Measurements from ENCODE around the gene SLIT3.

- TF ChIP-seq CTCF (IDR thresholded peaks at IDR 0.05; ENCODE audit: insufficient read depth, low read length) = no peak
- no peak for TF ChIP-seq POLR2AphosphoS5 (IDR thresholded peaks at IDR 0.05; ENCODE audit: low read depth)
- TF ChIP-seq REST (IDR thresholded peaks at IDR 0.05; ENCODE audit: insufficient replicate concordance, low read depth) = no peak
- TF ChIP-seq GABPA (IDR thresholded peaks at IDR 0.05; ENCODE audit: low read depth) = no peak
- TF ChIP-seq SPI1 (IDR thresholded peaks at IDR 0.05; ENCODE audit: borderline replicate concordance, low read depth) = no peak
Measured at GRCh38 chr5:168689260-168689659, 611.7 kb downstream of the SLIT3 start.
